ENCODE results near the gene TEX2.
A peak's percentile ranks its signal among the peaks of the same experiment; 100 is the strongest.

Gene TEX2

GRCh38 chr17:64103391-64104364 is 159.4 kb downstream of the TEX2 start:
- peak overlapping the region; percentile 44 for H3K27ac ChIP-seq
- no peak for DNase-seq (ENCODE audit: low read depth, low spot score)

- peak overlapping the region; percentile 44 for H3K27ac ChIP-seq
These were observed 160.3 kb downstream of the TEX2 start for GRCh38 chr17:64102627-64103390.

GRCh38 chr17:64099543-64099942 is 163.5 kb downstream of the TEX2 start:
- no peak for DNase-seq (ENCODE audit: low read depth, low spot score)
- H3K27ac ChIP-seq: no peak overlapping the region

More at GRCh38 chr17:64102627-64103390, 160.3 kb downstream of the TEX2 start:
- no peak for DNase-seq (ENCODE audit: low read depth, low spot score)

Measured in epithelial cell of prostate (primary cell).